HCT116 (cell line): ENCODE results near the gene CTNNB1. TPM values are rescaled to one million over a fixed set of nuclear protein-coding genes. Genes with fewer than 3 reads are reported as not detected.

Experiments
- ATAC-seq: fragments of 200-7000 bp; cut with Tn5 transposase; 2 replicates; pipeline ENCODE4 v1.9.1; 2020; ENCODE audit warnings: mild to moderate bottlenecking, moderate library complexity
- BruUV-seq: library from RNA; stranded (reverse); fragments of 400-500 nt; replicated peaks from 2 replicates; lab custom pipeline; 2021; lab: Mats Ljungman, UMichigan
- CTCF ChIA-PET: fragments of 300-600 bp; sonication (Branson Sonifier 250); formaldehyde crosslinking; loops from one replicate; lab custom pipeline; 2021; ENCODE audit warnings: antibody characterized with exemption; lab: Charles Lee
- POLR2A ChIA-PET: fragments of 300-600, 350-600 bp; sonication (Branson Sonifier 250); formaldehyde crosslinking; loops from one replicate; lab custom pipeline; 2021; ENCODE audit warnings: antibody characterized with exemption; lab: Charles Lee
- RAD21 ChIA-PET, 2 experiments: fragments of 300-600 bp; sonication (Branson Sonifier 250); formaldehyde crosslinking; loops; one replicate each; lab custom pipeline; 2023; ENCODE audit warnings: low total read pairs in 2 of 2; ENCODE audit not compliant: uncharacterized antibody in 2 of 2, unreplicated experiment in 2 of 2, low non-redundant PET in 1 of 2; lab: Charles Lee
- DNase-seq: peaks from one replicate; pipeline ENCODE4 v3.0.0-alpha.2; 2010; ENCODE audit warnings: low read depth, low spot score
- H2AFZ ChIP-seq: fragments of 200-600 bp; shearing (Covaris generic), sonication (generic); 2 replicates; pipeline ENCODE4 v1.6.1; 2017; ENCODE audit warnings: low read depth, mixed run types, mixed read lengths, antibody characterized with exemption, low read length; ENCODE audit not compliant: poor library complexity, severe bottlenecking
- H3K27ac ChIP-seq: 2 replicates; pipeline ENCODE4 v1.5.1; 2012; ENCODE audit warnings: low read depth, low read length
- H3K27me3 ChIP-seq: fragments of 200-600 bp; sonication (generic); 2 replicates; pipeline ENCODE4 v1.6.1; 2016; ENCODE audit warnings: mixed run types, low read length, mixed read lengths; ENCODE audit not compliant: insufficient read depth
- H3K36me3 ChIP-seq, 2 experiments: fragments of 200-500 bp in 1 of 2; fragments of 200-600 bp in 1 of 2; sonication (Bioruptor generic) in 1 of 2; sonication (generic) in 1 of 2; 2 replicates each; pipeline versions ENCODE4 v1.5.1 to v1.6.1; 2014 to 2016; ENCODE audit warnings: low read length in 2 of 2, inconsistent platforms in 1 of 2, mixed read lengths in 1 of 2, mixed run types in 1 of 2; ENCODE audit not compliant: insufficient read depth in 2 of 2, control insufficient read depth in 1 of 2
- H3K4me1 ChIP-seq, 2 experiments: fragments of 200-600 bp in 1 of 2; sonication (generic) in 1 of 2; 2 replicates each; pipeline versions ENCODE4 v1.5.1 to v1.6.1; 2012 to 2017; ENCODE audit warnings: low read length in 2 of 2, inconsistent platforms in 1 of 2, mild to moderate bottlenecking in 1 of 2, mixed read lengths in 1 of 2, mixed run types in 1 of 2, moderate library complexity in 1 of 2; ENCODE audit not compliant: insufficient read depth in 2 of 2, control insufficient read depth in 1 of 2
- H3K4me2 ChIP-seq: fragments of 200-600 bp; sonication (generic); 2 replicates; pipeline ENCODE4 v1.6.1; 2017; ENCODE audit warnings: mixed run types, low read length, mixed read lengths
- H3K4me3 ChIP-seq, 2 experiments: fragments of 200-600 bp in 1 of 2; sonication (generic) in 1 of 2; replicated peaks in 1 of 2; 2 replicates each; pipeline ENCODE4 v1.5.1; 2011 to 2016; ENCODE audit warnings: low read length in 2 of 2, control low read depth in 1 of 2, low read depth in 1 of 2, mild to moderate bottlenecking in 1 of 2, mixed read lengths in 1 of 2, mixed run types in 1 of 2
- H3K79me2 ChIP-seq: fragments of 200-600 bp; sonication (generic); 2 replicates; pipeline ENCODE4 v1.6.1; 2017; ENCODE audit warnings: mild to moderate bottlenecking, mixed run types, low read length, moderate library complexity, mixed read lengths; ENCODE audit not compliant: insufficient read depth
- H3K9ac ChIP-seq: fragments of 200-600 bp; sonication (generic); 2 replicates; pipeline ENCODE4 v1.6.1; 2016; ENCODE audit warnings: low read length, mixed read lengths
- H3K9me2 ChIP-seq: fragments of 200-600 bp; sonication (generic), shearing (Covaris generic); 2 replicates; pipeline ENCODE4 v1.6.1; 2017; ENCODE audit warnings: mixed run types, mild to moderate bottlenecking, moderate library complexity; ENCODE audit not compliant: insufficient read depth
- H3K9me3 ChIP-seq, 2 experiments: fragments of 200-500 bp in 1 of 2; fragments of 200-600 bp in 1 of 2; sonication (Bioruptor generic) in 1 of 2; sonication (generic) in 1 of 2; 2 replicates each; pipeline ENCODE4 v1.6.1; 2014 to 2017; ENCODE audit warnings: low read length in 2 of 2, mixed read lengths in 2 of 2, inconsistent platforms in 1 of 2, low read depth in 1 of 2, mild to moderate bottlenecking in 1 of 2, mixed run types in 1 of 2, moderate library complexity in 1 of 2; ENCODE audit not compliant: control insufficient read depth in 1 of 2, insufficient read depth in 1 of 2
- H4K20me1 ChIP-seq: fragments of 200-600 bp; sonication (generic), shearing (Covaris generic); 2 replicates; pipeline ENCODE4 v1.6.1; 2017; ENCODE audit warnings: mixed run types, mild to moderate bottlenecking, moderate library complexity; ENCODE audit not compliant: insufficient read depth
- EGR1 ChIP-seq: IDR thresholded peaks from 2 replicates; pipeline ENCODE4 v1.6.1; 2012; ENCODE audit warnings: low read depth
- EZH2 ChIP-seq: fragments of 200-600 bp; sonication (generic); IDR thresholded peaks from 2 replicates; pipeline ENCODE4 v1.6.1; 2017; ENCODE audit warnings: antibody characterized with exemption, mixed run types
- EZH2phosphoT487 ChIP-seq: fragments of 200-600 bp; IDR thresholded peaks from 2 replicates; pipeline ENCODE4 v1.6.1; 2018; ENCODE audit warnings: antibody characterized with exemption, borderline replicate concordance
- FOSL1 ChIP-seq: IDR thresholded peaks from 2 replicates; pipeline ENCODE4 v1.6.1; 2012; ENCODE audit warnings: low read depth
- POLR2A ChIP-seq: IDR thresholded peaks from 2 replicates; pipeline ENCODE4 v1.7.0; 2011; ENCODE audit warnings: borderline replicate concordance; ENCODE audit not compliant: insufficient read depth, insufficient read length; ENCODE audit errors: extremely low read depth
- RAD21 ChIP-seq: IDR thresholded peaks from 2 replicates; pipeline ENCODE4 v1.6.1; 2012; ENCODE audit warnings: low read depth, mild to moderate bottlenecking
- SIN3A ChIP-seq: IDR thresholded peaks from 2 replicates; pipeline ENCODE4 v1.6.1; 2012; ENCODE audit warnings: low read depth
- SRF ChIP-seq: IDR thresholded peaks from 2 replicates; pipeline ENCODE4 v1.6.1; 2012; ENCODE audit warnings: low read depth
- TCF7L2 ChIP-seq: IDR thresholded peaks from 2 replicates; pipeline ENCODE4 v1.7.0; 2011; ENCODE audit warnings: borderline replicate concordance, inconsistent platforms; ENCODE audit not compliant: insufficient read depth, insufficient read length; ENCODE audit errors: extremely low read depth
- YY1 ChIP-seq: IDR thresholded peaks from 2 replicates; pipeline ENCODE4 v1.6.1; 2011; ENCODE audit warnings: low read length, low read depth, moderate library complexity, mild to moderate bottlenecking; ENCODE audit not compliant: insufficient replicate concordance; ENCODE audit errors: extremely low read depth
- ZFX ChIP-seq: fragments of 450-650 bp; IDR thresholded peaks from 2 replicates; pipeline ENCODE4 v1.6.1; 2017
- ZNF274 ChIP-seq: fragments of 200-500 bp; sonication (Bioruptor generic); IDR thresholded peaks from 2 replicates; pipeline ENCODE4 v1.6.1; 2014; ENCODE audit warnings: mild to moderate bottlenecking, low read depth, low read length, inconsistent platforms
- intact Hi-C: fragments of 100-400 bp; cut with micrococcal nuclease; formaldehyde crosslinking; loops from 2 replicates; pipeline ENCODE4 v1.10.0; 2022
- total RNA-seq: library from RNA; stranded (reverse); gene quantifications from one replicate; pipeline ENCODE4 v1.2.1, GENCODE V29; 2021; ENCODE audit not compliant: unreplicated experiment
- TF ChIP-seq, protein P1 (sequence below): IDR thresholded peaks from 2 replicates; pipeline ENCODE4 v1.6.1; 2012; ENCODE audit warnings: low read depth
- TF ChIP-seq, protein P2 (sequence below): IDR thresholded peaks from 2 replicates; pipeline ENCODE4 v1.6.1; 2011; ENCODE audit warnings: mild to moderate bottlenecking, low read length, moderate library complexity; ENCODE audit not compliant: insufficient replicate concordance; ENCODE audit errors: extremely low read depth
- TF ChIP-seq, protein P3 (sequence below), 3 experiments: fragments of 200-600 bp in 1 of 3; sonication (generic) in 1 of 3; IDR thresholded peaks in 2 of 3; conservative IDR thresholded peaks in 1 of 3; 2 replicates each; pipeline ENCODE4 v1.5.1; 2012 to 2017; ENCODE audit warnings: low read depth in 2 of 3, low read length in 2 of 3, antibody characterized with exemption in 1 of 3, borderline replicate concordance in 1 of 3, control low read depth in 1 of 3, mild to moderate bottlenecking in 1 of 3, mixed read lengths in 1 of 3, mixed run types in 1 of 3, moderate library complexity in 1 of 3; ENCODE audit not compliant: insufficient read depth in 1 of 3
- TF ChIP-seq, protein P4 (sequence below): IDR thresholded peaks from 2 replicates; pipeline ENCODE4 v1.6.1; 2012
- TF ChIP-seq, protein P5 (sequence below): IDR thresholded peaks from 2 replicates; pipeline ENCODE4 v1.6.1; 2012

The CTNNB1 gene
- total RNA-seq, 1 experiment from 2014 or later: 265 TPM

DNA sequence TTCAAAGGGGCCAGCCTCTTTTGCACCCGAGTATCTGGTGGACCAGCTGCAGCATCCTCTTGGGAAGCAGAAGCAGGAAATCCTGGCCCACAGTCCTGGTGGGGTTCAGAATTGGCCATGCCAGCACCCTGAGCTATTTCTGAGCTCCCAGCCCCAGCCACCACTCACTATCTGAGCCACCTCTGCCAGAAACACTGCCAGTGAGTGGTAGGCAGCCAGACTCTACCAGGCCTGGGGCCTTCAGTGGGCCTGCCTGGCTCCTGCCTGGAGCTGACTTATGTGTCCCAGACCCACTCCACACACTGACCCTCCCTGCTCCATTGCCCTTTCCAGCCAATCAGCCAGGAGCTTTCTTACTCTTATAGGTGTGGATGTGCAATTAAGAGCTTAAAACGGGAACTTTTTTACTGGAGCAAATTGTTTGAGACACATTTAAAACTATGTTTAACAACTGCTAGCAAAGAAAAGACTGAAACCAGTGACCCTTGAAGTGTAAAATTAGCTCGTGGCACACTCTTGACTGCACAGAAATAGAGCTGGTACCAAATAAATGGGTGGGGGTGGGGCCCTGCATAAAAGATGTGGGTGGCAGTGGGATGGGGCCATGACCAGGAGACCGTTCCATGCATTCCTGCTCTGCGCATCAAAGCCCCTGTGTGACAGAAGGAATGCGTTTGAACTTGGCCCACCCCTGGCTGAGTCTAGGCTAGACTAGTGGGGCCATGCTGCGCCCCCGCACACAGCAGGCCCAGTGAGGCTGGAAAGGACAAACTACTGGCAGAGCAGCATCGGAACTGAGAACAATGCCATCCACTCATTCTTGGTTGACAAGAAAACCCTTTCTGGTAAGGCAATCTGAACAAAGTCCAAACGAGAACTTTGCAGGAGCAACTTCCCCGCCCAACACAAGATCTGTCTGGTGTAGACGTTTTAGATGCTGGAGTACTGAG lies 48.0 kb downstream of the CTNNB1 start:
- DNase-seq (no peak), ATAC-seq (no peak)
- Histone ChIP-seq H2AFZ (no peak overlapping the region), H3K27ac (no peak overlapping the region), H3K27me3 (no peaks in the 10 kb centered on the region), H3K79me2 (no peaks in the 10 kb centered on the region), H3K4me2 (no peak overlapping the region), H3K9me2 (no peaks in the 10 kb centered on the region), H3K4me1 (peaks cover 0 to 4% of the 10 kb centered on the region in 2 experiments; a peak in 1 of 4 replicates), H4K20me1 (no peaks in the 10 kb centered on the region; the same call in 1 of the 2 replicates), H3K4me3 (no peak overlapping the region), H3K9me3 (no peaks in the 10 kb centered on the region), H3K36me3 (no peaks in the 10 kb centered on the region; a peak in 1 of 4 replicates), H3K9ac (no peak overlapping the region)
- ChIA-PET CTCF (no interaction called here), RAD21 (no interaction called here), POLR2A (no interaction called here)
- BruUV-seq: no TSS peak
- TF ChIP-seq ZFX (no peak), TCF7L2 (no peak), ZNF274 (no peak), RAD21 (no peak), YY1 (no peak), EZH2phosphoT487 (no peak), EZH2 (no peak), EGR1 (no peak), SRF (no peak), POLR2A (no peak), SIN3A (no peak), FOSL1 (no peak)
- TF ChIP-seq, protein P1, sequence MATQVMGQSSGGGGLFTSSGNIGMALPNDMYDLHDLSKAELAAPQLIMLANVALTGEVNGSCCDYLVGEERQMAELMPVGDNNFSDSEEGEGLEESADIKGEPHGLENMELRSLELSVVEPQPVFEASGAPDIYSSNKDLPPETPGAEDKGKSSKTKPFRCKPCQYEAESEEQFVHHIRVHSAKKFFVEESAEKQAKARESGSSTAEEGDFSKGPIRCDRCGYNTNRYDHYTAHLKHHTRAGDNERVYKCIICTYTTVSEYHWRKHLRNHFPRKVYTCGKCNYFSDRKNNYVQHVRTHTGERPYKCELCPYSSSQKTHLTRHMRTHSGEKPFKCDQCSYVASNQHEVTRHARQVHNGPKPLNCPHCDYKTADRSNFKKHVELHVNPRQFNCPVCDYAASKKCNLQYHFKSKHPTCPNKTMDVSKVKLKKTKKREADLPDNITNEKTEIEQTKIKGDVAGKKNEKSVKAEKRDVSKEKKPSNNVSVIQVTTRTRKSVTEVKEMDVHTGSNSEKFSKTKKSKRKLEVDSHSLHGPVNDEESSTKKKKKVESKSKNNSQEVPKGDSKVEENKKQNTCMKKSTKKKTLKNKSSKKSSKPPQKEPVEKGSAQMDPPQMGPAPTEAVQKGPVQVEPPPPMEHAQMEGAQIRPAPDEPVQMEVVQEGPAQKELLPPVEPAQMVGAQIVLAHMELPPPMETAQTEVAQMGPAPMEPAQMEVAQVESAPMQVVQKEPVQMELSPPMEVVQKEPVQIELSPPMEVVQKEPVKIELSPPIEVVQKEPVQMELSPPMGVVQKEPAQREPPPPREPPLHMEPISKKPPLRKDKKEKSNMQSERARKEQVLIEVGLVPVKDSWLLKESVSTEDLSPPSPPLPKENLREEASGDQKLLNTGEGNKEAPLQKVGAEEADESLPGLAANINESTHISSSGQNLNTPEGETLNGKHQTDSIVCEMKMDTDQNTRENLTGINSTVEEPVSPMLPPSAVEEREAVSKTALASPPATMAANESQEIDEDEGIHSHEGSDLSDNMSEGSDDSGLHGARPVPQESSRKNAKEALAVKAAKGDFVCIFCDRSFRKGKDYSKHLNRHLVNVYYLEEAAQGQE: no peak
- TF ChIP-seq, protein P2, sequence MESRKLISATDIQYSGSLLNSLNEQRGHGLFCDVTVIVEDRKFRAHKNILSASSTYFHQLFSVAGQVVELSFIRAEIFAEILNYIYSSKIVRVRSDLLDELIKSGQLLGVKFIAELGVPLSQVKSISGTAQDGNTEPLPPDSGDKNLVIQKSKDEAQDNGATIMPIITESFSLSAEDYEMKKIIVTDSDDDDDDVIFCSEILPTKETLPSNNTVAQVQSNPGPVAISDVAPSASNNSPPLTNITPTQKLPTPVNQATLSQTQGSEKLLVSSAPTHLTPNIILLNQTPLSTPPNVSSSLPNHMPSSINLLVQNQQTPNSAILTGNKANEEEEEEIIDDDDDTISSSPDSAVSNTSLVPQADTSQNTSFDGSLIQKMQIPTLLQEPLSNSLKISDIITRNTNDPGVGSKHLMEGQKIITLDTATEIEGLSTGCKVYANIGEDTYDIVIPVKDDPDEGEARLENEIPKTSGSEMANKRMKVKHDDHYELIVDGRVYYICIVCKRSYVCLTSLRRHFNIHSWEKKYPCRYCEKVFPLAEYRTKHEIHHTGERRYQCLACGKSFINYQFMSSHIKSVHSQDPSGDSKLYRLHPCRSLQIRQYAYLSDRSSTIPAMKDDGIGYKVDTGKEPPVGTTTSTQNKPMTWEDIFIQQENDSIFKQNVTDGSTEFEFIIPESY: no peak
- TF ChIP-seq, protein P3, sequence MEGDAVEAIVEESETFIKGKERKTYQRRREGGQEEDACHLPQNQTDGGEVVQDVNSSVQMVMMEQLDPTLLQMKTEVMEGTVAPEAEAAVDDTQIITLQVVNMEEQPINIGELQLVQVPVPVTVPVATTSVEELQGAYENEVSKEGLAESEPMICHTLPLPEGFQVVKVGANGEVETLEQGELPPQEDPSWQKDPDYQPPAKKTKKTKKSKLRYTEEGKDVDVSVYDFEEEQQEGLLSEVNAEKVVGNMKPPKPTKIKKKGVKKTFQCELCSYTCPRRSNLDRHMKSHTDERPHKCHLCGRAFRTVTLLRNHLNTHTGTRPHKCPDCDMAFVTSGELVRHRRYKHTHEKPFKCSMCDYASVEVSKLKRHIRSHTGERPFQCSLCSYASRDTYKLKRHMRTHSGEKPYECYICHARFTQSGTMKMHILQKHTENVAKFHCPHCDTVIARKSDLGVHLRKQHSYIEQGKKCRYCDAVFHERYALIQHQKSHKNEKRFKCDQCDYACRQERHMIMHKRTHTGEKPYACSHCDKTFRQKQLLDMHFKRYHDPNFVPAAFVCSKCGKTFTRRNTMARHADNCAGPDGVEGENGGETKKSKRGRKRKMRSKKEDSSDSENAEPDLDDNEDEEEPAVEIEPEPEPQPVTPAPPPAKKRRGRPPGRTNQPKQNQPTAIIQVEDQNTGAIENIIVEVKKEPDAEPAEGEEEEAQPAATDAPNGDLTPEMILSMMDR (IDR thresholded peaks at IDR 0.05 in 2 of 3, conservative IDR thresholded peaks at IDR 0.05 in 1 of 3; ENCODE audit: borderline replicate concordance in 1 of 3, insufficient read depth in 1 of 3, low read depth in 2 of 3, low read length in 2 of 3): no peak
- TF ChIP-seq, protein P4, sequence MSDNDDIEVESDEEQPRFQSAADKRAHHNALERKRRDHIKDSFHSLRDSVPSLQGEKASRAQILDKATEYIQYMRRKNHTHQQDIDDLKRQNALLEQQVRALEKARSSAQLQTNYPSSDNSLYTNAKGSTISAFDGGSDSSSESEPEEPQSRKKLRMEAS: no peak
- TF ChIP-seq, protein P5, sequence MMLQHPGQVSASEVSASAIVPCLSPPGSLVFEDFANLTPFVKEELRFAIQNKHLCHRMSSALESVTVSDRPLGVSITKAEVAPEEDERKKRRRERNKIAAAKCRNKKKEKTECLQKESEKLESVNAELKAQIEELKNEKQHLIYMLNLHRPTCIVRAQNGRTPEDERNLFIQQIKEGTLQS: no peak
- intact Hi-C loops: no loop called here
